SK-N-MC (cell line): ENCODE data around the gene RSRC1.

ENCODE experiments used
- EZH2 ChIP-seq: fragments of 200-600 bp; sonication (generic); IDR thresholded peaks from one replicate; pipeline ENCODE4 v1.6.1; 2017; ENCODE audit warnings: antibody characterized with exemption
- FOXP2 ChIP-seq: optimal IDR thresholded peaks from 2 replicates; pipeline ENCODE3; 2011; ENCODE audit warnings: mild to moderate bottlenecking, moderate library complexity; ENCODE audit not compliant: insufficient read depth; ENCODE audit errors: extremely low read length, control extremely low read depth
- POLR2AphosphoS5 ChIP-seq: IDR thresholded peaks from 2 replicates; pipeline ENCODE4 v1.6.1; 2012; ENCODE audit warnings: mild to moderate bottlenecking, low read depth, low read length, borderline replicate concordance

GRCh38 chr3:158093526-158093925, 16.4 kb upstream of the RSRC1 start:
- no peak for TF ChIP-seq POLR2AphosphoS5
- TF ChIP-seq FOXP2, result no peak
- no peak for TF ChIP-seq EZH2
